CD4-positive, alpha-beta T cell treated with Interleukin-6 for 4 hours (primary cell): ENCODE measurements around the gene ODAPH.

Experiments
- DNase-seq: peaks from one replicate; pipeline ENCODE4 v3.0.0-alpha.2; 2020; ENCODE audit warnings: mixed read lengths

ODAPH gene

GRCh38 chr4:75545526-75545925, 10.3 kb upstream of the ODAPH start:
- no peak for DNase-seq

DNA sequence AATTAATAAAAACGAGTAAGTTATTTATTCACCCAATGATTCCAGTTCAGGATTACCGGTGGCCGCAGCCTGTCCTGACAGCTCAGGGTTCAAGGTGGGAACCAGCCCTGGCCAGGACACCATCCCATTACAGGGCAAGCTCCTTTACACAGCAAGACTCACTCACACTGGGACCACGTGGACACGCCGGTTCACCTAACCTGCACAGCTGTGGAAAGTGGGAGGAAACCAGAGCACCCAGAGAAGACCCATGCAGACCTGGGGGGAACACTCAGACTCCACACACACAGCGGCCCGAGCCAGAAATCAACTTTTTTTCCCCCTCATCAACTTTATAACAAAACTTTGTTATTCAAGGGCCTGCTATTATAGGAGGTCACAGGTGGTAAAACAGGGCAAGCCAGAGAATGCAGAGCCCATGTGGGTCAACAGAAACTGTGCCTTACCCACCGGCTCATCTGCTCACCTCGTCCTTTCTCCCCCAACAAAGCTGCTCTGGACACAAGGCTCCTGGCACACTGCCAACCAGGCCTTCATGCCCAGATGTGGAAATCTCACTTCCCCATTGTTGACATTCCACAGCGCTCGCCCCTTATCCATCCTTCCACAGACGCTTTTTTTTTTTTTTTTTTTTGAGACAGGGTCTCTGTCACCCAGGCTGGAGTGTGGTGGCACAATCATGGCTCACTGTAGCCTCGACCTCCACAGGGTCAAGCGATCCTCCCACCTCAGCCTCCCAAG, 8.0 kb upstream of the ODAPH start:
- no peak for DNase-seq

DNA sequence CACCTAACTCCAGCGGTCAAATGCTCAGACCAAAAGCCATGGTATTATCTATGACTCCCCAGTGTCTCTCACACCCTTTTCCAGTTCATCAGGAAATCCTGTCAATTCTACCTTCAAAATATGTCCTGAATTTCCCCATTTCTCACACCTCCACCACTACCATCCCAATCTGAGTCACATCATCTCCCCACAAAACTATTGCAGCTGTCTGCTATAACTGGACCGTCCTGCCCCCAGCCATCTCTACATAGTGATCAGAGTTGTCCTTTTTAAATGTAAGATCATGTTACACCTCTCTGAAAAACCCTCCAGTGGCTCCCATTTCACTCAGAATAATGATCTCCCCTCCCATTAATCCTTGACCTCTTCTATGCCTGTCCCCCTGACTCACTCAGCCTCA, 6.8 kb upstream of the ODAPH start:
- DNase-seq, result no peak

- DNase-seq, result no peak
Measured at GRCh38 chr4:75552452-75552851, 3.4 kb upstream of the ODAPH start.

GRCh38 chr4:75557696-75558095, 1.8 kb downstream of the ODAPH start:
- DNase-seq, result no peak

GRCh38 chr4:75561789-75562188, 5.9 kb downstream of the ODAPH start:
- no peak for DNase-seq

DNA sequence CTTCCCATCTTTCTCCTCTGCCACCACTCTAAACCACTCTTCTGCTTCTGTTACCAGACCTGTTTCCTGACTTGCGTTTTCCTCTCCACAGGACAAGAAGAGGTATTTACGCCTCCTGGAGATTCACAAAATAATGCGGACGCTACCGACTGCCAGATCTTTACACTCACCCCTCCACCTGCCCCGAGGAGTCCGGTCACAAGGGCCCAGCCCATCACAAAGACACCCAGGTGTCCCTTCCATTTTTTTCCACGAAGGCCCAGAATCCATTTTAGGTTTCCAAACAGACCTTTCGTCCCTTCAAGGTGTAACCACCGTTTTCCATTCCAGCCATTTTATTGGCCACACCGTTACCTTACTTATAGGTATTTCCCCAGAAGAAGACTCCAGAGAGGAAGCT, 8.2 kb downstream of the ODAPH start:
- DNase-seq, result no peak

DNA sequence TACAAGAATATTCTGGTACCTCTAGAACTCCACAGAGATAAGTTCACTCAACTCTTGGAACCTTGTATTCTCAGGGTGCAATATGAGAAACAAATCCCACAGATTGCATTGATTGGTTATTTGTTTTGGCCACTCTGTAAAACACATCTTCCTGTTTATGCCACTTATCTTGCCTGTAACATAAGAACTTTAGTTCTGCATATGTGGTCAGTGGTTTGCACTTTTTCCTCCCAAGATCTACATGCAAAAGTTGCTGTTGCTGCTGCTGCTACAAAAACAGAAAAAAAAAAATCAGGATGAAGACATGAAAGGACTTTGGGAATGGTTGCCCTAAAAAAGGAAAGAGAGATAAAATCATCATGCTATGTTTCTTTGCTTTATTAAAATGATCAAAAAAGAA, 9.6 kb downstream of the ODAPH start:
- no peak for DNase-seq

- no peak for DNase-seq
Measured at GRCh38 chr4:75566911-75567310, 11.0 kb downstream of the ODAPH start.

DNA sequence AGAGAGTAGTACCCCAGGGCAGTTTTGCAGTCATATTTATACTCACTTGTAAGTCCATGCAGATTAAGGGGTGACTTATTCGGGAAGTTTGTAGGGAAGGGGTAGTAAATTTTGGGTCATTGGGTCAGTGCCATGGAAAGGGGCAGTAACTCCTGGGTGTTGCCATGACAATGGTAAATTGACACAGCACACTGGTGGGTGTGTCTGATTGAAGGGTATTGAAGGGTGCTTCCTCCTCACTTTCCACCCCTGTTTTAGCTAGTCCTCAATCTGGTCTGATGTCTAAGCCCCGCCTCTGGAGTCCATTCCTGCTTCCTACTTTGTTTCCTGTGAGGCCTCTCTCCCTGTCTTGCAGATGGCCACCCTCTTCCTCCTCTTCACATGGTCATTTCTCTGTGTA, 11.9 kb downstream of the ODAPH start:
- DNase-seq, result no peak

DNA sequence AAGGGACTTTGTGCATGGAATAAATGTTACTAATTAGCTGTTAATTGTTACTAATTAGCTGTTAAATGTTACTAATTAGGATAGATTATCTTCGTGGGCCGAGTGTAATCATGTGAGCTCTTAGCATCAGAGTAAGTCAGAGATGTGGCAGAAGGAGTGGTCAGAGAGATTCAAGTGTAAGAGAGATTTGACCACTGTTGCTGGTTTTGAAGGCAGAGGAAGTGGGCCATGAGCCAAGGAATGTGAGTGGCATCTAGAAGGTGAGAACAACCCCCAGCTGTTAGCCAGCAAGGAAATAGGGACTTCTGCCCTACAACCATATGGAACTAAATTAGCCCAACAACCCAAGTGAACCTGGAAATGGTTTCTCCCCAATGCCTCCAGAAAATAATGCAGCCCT, 28.2 kb downstream of the ODAPH start:
- no peak for DNase-seq

GRCh38 chr4:75593393-75593792, 37.5 kb downstream of the ODAPH start:
- DNase-seq, result no peak

GRCh38 chr4:75596061-75596460, 40.2 kb downstream of the ODAPH start:
- DNase-seq, result no peak

DNA sequence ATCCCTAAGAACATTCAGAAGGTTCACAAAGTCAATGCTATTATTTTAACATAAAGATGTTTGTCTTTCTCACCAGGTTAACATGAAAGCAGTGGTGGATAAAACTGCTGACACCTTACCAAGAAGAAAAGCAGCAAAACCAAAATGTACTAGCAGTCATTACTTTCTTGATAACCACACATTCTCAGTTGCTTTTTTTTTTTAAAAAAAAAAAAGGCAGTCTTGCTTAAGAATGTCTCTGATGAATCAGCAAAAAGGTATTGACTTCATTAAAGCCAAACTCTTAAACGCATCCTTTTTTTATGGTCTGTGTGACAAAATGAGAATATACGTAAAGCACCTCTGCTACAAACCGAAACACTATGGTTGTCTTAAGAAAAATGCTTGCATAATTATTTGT, 42.5 kb downstream of the ODAPH start:
- DNase-seq, result no peak

DNA sequence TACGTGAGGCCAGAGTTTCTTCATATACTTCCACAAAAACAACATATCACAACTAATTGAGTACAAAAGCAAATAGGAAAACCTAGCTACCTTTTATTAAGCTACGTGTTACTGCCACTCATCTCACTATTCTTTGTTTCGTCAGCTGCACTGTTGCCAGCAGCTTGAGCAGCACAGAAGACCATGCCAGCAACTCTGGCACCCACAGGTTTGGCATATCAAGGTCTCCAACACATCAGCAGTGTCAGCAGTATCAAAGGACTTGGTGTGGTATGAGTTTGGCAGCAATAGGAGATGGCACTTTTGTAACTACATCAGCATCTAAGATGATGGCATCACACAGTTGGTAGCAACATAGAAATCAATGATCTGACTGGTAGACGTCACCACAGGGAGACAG, 43.8 kb downstream of the ODAPH start:
- no peak for DNase-seq

- DNase-seq, result no peak
Measured at GRCh38 chr4:75605928-75606327, 50.1 kb downstream of the ODAPH start.

- DNase-seq, result no peak
Measured at GRCh38 chr4:75612306-75612705, 56.4 kb downstream of the ODAPH start.
